GM23338 (cell line): ENCODE data around the gene CD68. TPM values are rescaled to one million over a fixed set of nuclear protein-coding genes. Genes with fewer than 3 reads are reported as not detected.

Source experiments
- ATAC-seq: fragments of 200-7000 bp; cut with Tn5 transposase; 3 replicates; pipeline ENCODE4 v1.9.1; 2020
- DNase-seq: peaks from one replicate; pipeline ENCODE4 v3.0.0-alpha.2; 2015; ENCODE audit warnings: low spot score
- H2AFZ ChIP-seq: fragments of 200-600 bp; sonication (generic); 2 replicates; pipeline ENCODE4 v1.8.0; 2016; ENCODE audit warnings: antibody characterized with exemption, mild to moderate bottlenecking, moderate library complexity
- H3F3A ChIP-seq: fragments of 200-600 bp; sonication (generic); replicated peaks from 2 replicates; pipeline ENCODE4 v1.8.0; 2017; ENCODE audit warnings: antibody characterized with exemption, mixed run types, low read depth
- H3K27ac ChIP-seq: fragments of 200-600 bp; sonication (generic); 2 replicates; pipeline ENCODE4 v1.6.1; 2016; ENCODE audit warnings: low read depth
- H3K27me3 ChIP-seq: fragments of 200-600 bp; sonication (generic); 2 replicates; pipeline ENCODE4 v1.8.0; 2016; ENCODE audit warnings: mild to moderate bottlenecking, mixed run types, moderate library complexity; ENCODE audit not compliant: insufficient read depth
- H3K36me3 ChIP-seq: fragments of 200-600 bp; sonication (generic); 2 replicates; pipeline ENCODE4 v1.8.0; 2016; ENCODE audit warnings: mild to moderate bottlenecking; ENCODE audit not compliant: insufficient read depth
- H3K4me1 ChIP-seq: fragments of 200-600 bp; sonication (generic); 2 replicates; pipeline ENCODE4 v1.8.0; 2016; ENCODE audit warnings: mild to moderate bottlenecking, moderate library complexity; ENCODE audit not compliant: insufficient read depth
- H3K4me2 ChIP-seq: fragments of 200-600 bp; sonication (generic); 2 replicates; pipeline ENCODE4 v1.7.1; 2017; ENCODE audit warnings: mixed run types
- H3K4me3 ChIP-seq: fragments of 200-600 bp; sonication (generic); 2 replicates; pipeline ENCODE4 v1.6.1; 2016; ENCODE audit warnings: mixed run types
- H3K79me2 ChIP-seq: fragments of 200-600 bp; sonication (generic); replicated peaks from 2 replicates; pipeline ENCODE4 v1.8.0; 2017; ENCODE audit warnings: mild to moderate bottlenecking; ENCODE audit not compliant: insufficient read depth
- H3K9me2 ChIP-seq: fragments of 200-600 bp; sonication (generic); 2 replicates; pipeline ENCODE4 v1.8.0; 2017; ENCODE audit not compliant: insufficient read depth
- H4K20me1 ChIP-seq: fragments of 200-600 bp; sonication (generic); replicated peaks from 2 replicates; pipeline ENCODE4 v1.8.0; 2017; ENCODE audit warnings: mild to moderate bottlenecking; ENCODE audit not compliant: insufficient read depth
- H3K27ac Mint-ChIP-seq: 2 replicates; pipeline ENCODE4 v1.8.0; 2020; ENCODE audit warnings: inconsistent platforms, mild to moderate bottlenecking, moderate library complexity, mixed read lengths
- H3K27me3 Mint-ChIP-seq: 3 replicates; pipeline ENCODE4 v1.8.0; 2022; ENCODE audit warnings: low read depth, mild to moderate bottlenecking, moderate library complexity, mixed read lengths, inconsistent platforms; ENCODE audit not compliant: insufficient read depth, poor library complexity
- H3K36me3 Mint-ChIP-seq: 3 replicates; pipeline ENCODE4 v1.8.0; 2021; ENCODE audit warnings: low read depth, mild to moderate bottlenecking, inconsistent platforms, moderate library complexity, mixed read lengths
- H3K4me1 Mint-ChIP-seq: 3 replicates; pipeline ENCODE4 v1.8.0; 2020; ENCODE audit warnings: mild to moderate bottlenecking, inconsistent platforms, mixed read lengths
- H3K4me3 Mint-ChIP-seq: 3 replicates; pipeline ENCODE4 v1.8.0; 2021; ENCODE audit warnings: moderate library complexity, mild to moderate bottlenecking, inconsistent platforms, mixed read lengths
- H3K9me3 Mint-ChIP-seq: 3 replicates; pipeline ENCODE4 v1.8.0; 2020; ENCODE audit warnings: moderate library complexity, mild to moderate bottlenecking, inconsistent platforms, mixed read lengths
- CREB1 ChIP-seq: fragments of 250-450 bp; sonication (Bioruptor Pico); IDR thresholded peaks from 2 replicates; pipeline ENCODE4 v1.5.0; 2020; ENCODE audit warnings: low read depth, mild to moderate bottlenecking, moderate library complexity
- CTCF ChIP-seq, 2 experiments: fragments of 200-600 bp in 1 of 2; sonication (generic) in 1 of 2; conservative IDR thresholded peaks; 2 replicates each; pipeline versions ENCODE4 v1.5.1 to v1.6.1; 2016 to 2017; ENCODE audit warnings: antibody characterized with exemption in 2 of 2, low read depth in 2 of 2, mild to moderate bottlenecking in 2 of 2, moderate library complexity in 1 of 2
- ETS1 ChIP-seq: IDR thresholded peaks from 2 replicates; pipeline ENCODE4 v1.6.1; 2016; ENCODE audit warnings: antibody characterized with exemption
- EZH2 ChIP-seq: fragments of 200-600 bp; sonication (generic); IDR thresholded peaks from one replicate; pipeline ENCODE4 v1.8.0; 2017; ENCODE audit warnings: antibody characterized with exemption, mild to moderate bottlenecking, low read depth; ENCODE audit not compliant: unreplicated experiment
- EZH2phosphoT487 ChIP-seq: fragments of 200-600 bp; sonication (generic); IDR thresholded peaks from one replicate; pipeline ENCODE4 v1.8.1; 2018; ENCODE audit warnings: antibody characterized with exemption; ENCODE audit not compliant: unreplicated experiment
- JUNB ChIP-seq: IDR thresholded peaks from one replicate; pipeline ENCODE4 v1.6.1; 2016; ENCODE audit warnings: antibody characterized with exemption; ENCODE audit not compliant: unreplicated experiment
- NANOG ChIP-seq: IDR thresholded peaks from 2 replicates; pipeline ENCODE4 v1.6.1; 2016; ENCODE audit warnings: antibody characterized with exemption, borderline replicate concordance
- POLR2AphosphoS5 ChIP-seq: IDR thresholded peaks from 2 replicates; pipeline ENCODE4 v1.6.1; 2016; ENCODE audit warnings: antibody characterized with exemption, low read depth
- REST ChIP-seq: IDR thresholded peaks from one replicate; pipeline ENCODE4 v1.6.1; 2018; ENCODE audit warnings: antibody characterized with exemption; ENCODE audit not compliant: unreplicated experiment
- STAT1 ChIP-seq: IDR thresholded peaks from one replicate; pipeline ENCODE4 v1.6.1; 2016; ENCODE audit warnings: antibody characterized with exemption; ENCODE audit not compliant: unreplicated experiment
- ZNF114 ChIP-seq: fragments of 250-450 bp; sonication (Bioruptor Pico); IDR thresholded peaks from 2 replicates; pipeline ENCODE4 v1.5.0; 2020; ENCODE audit warnings: mild to moderate bottlenecking, moderate library complexity
- ZNF331 ChIP-seq: fragments of 250-450 bp; sonication (Bioruptor Pico); IDR thresholded peaks from 2 replicates; pipeline ENCODE4 v1.5.0; 2020; ENCODE audit warnings: low read depth, mild to moderate bottlenecking, moderate library complexity
- ZNF462 ChIP-seq: fragments of 250-450 bp; sonication (Bioruptor Pico); IDR thresholded peaks from 2 replicates; pipeline ENCODE4 v1.5.0; 2020; ENCODE audit warnings: mild to moderate bottlenecking, moderate library complexity
- polyA plus RNA-seq: library from polyadenylated mRNA; unstranded; fragments of >200 nt; fragmentation: Nextera tagmentation; extraction: Ambion mirVana; gene quantifications from 2 replicates; pipeline ENCODE4 v1.2.1, GENCODE V29; 2016
- total RNA-seq: library from RNA; depleted of rRNA; stranded (reverse); fragments of >200 nt; shearing (Covaris generic); gene quantifications from 2 replicates; pipeline ENCODE4 v1.2.3, GENCODE V29; 2014

The CD68 gene
- total and polyA plus RNA-seq, 2 experiments from 2014 or later, result not detected

- Histone ChIP-seq H3K4me1 (peaks cover 12% of the 10 kb centered on the region), H3K27me3 (peaks cover 10% of the 10 kb centered on the region), H4K20me1 (no peaks in the 10 kb centered on the region), H2AFZ (no peak overlapping the region), H3K9me2 (no peaks in the 10 kb centered on the region), H3K79me2 (no peaks in the 10 kb centered on the region), H3K4me2 (no peak overlapping the region), H3K4me3 (no peak overlapping the region), H3F3A (peaks cover 21% of the 10 kb centered on the region), H3K27ac (no peak overlapping the region), H3K36me3 (no peaks in the 10 kb centered on the region)
- peaks cover 23% of the 10 kb centered on the region for H3K4me1 Mint-ChIP-seq
- H3K9me3 Mint-ChIP-seq, result no peaks in the 10 kb centered on the region
- DNase-seq, result no peak
- no peaks in the 10 kb centered on the region for H3K36me3 Mint-ChIP-seq
- H3K27ac Mint-ChIP-seq, result no peak overlapping the region
- H3K4me3 Mint-ChIP-seq, result no peak overlapping the region; the same call in 2 of the 3 replicates
- TF ChIP-seq NANOG (no peak), ETS1 (no peak), CTCF (conservative IDR thresholded peaks at IDR 0.05; ENCODE audit: low read depth in 2 of 2) (no peak), EZH2phosphoT487 (no peak), REST (no peak), ZNF331 (CRISPR knock-in tag) (no peak), ZNF462 (CRISPR knock-in tag) (no peak), JUNB (no peak), EZH2 (no peak), ZNF114 (CRISPR knock-in tag) (no peak), STAT1 (no peak), CREB1 (CRISPR knock-in tag) (no peak), POLR2AphosphoS5 (no peak)
- peaks cover 14% of the 10 kb centered on the region for H3K27me3 Mint-ChIP-seq
- no peak for ATAC-seq
These were observed 26.8 kb upstream of the CD68 start for GRCh38 chr17:7552621-7553051.
